Measurements from ENCODE around the gene GFPT2. TPM values are rescaled to one million over a fixed set of nuclear protein-coding genes. Genes with fewer than 3 reads are reported as not detected.

The GFPT2 gene
- total and polyA plus RNA-seq, 9 of the 15 experiments (the other 6 are each of a cell fraction or from before 2014, with no cell fraction given) = 0.07 to 0.14 (median 0.08) TPM; not detected in 6

- WGBS (ENCODE audit: insufficient coverage, low coverage, missing lambda C conversion rate) = 0% methylated on average over 17 of the region's 18 CpGs
- no peak overlapping the region for H2AFZ ChIP-seq (ENCODE audit: low read depth, low read length)
- ATAC-seq (no peak), DNase-seq (ENCODE audit: extremely low read depth in 1 of 4, low spot score in 3 of 4) (no peak), FAIRE-seq (no peak)
- H3K79me2 ChIP-seq (ENCODE audit: control insufficient read depth, insufficient read depth, low read length) = no peaks in the 10 kb centered on the region
- H3K9me1 ChIP-seq (ENCODE audit: control insufficient read depth, insufficient read depth, low read length) = no peaks in the 10 kb centered on the region
- H3K27ac ChIP-seq (ENCODE audit: extremely low read depth, low read depth, low read length) = no peak overlapping the region
- H4K20me1 ChIP-seq (replicated peaks; ENCODE audit: control insufficient read depth, insufficient read depth, low read length) = no peaks in the 10 kb centered on the region
- no TSS peak for BruUV-seq (replicated peaks)
- CTCF ChIA-PET (ENCODE audit: low intra/inter-chr PET ratio) = no interaction called here
- no peaks in the 10 kb centered on the region; a peak in 1 of 5 replicates for H3K4me1 ChIP-seq (replicated peaks in 1 of 2; ENCODE audit: control insufficient read depth in 2 of 2, insufficient read depth in 2 of 2, low read length in 2 of 2)
- peaks cover 38 to 64% of the 10 kb centered on the region in 2 experiments for H3K27me3 ChIP-seq (ENCODE audit: control insufficient read depth in 2 of 2, insufficient read depth in 2 of 2, low read length in 2 of 2)
- no peaks in the 10 kb centered on the region for H3K9me3 ChIP-seq (replicated peaks; ENCODE audit: control insufficient read depth, insufficient read depth, low read depth, low read length)
- no peak overlapping the region for H3K4me3 ChIP-seq
- POLR2A ChIA-PET = interaction anchor here (0.6 to 0.9 kb wide), 4 partner anchors 9 to 83 kb away, joined by 3 to 4 read pairs (median 3); no protein-coding TSS in a partner anchor
- intact Hi-C loops (cut with micrococcal nuclease) (no loop called here), in situ Hi-C loops (cut with MboI) (no loop called here)
- H3K9ac ChIP-seq (ENCODE audit: insufficient read depth in 1 of 2, low read depth in 2 of 2, low read length in 2 of 2) = peak overlapping the region in 1 of 2 experiments; percentile 8; a peak in 1 of 4 replicates
- no peaks in the 10 kb centered on the region for H3K36me3 ChIP-seq (ENCODE audit: control insufficient read depth, insufficient read depth, low read length)
- H3K4me2 ChIP-seq (ENCODE audit: insufficient read depth, low read length) = no peak overlapping the region
- TF ChIP-seq ZBTB43 (CRISPR knock-in tag; IDR thresholded peaks at IDR 0.05) (no peak), MBD1 (CRISPR knock-in tag; IDR thresholded peaks at IDR 0.05) (no peak), MLLT1 (IDR thresholded peaks at IDR 0.05) (no peak), SOX6 (IDR thresholded peaks at IDR 0.05) (no peak), USF2 (CRISPR knock-in tag; IDR thresholded peaks at IDR 0.05) (no peak), CREM (IDR thresholded peaks at IDR 0.05; ENCODE audit: low read depth) (no peak), HIVEP1 (CRISPR knock-in tag; IDR thresholded peaks at IDR 0.05) (no peak), NR1H2 (CRISPR knock-in tag; IDR thresholded peaks at IDR 0.05) (no peak), POLR3A (IDR thresholded peaks at IDR 0.05; ENCODE audit: borderline replicate concordance, extremely low read depth, insufficient read depth, insufficient read length) (no peak), RBM14 (IDR thresholded peaks at IDR 0.05; ENCODE audit: borderline replicate concordance, insufficient read depth, low read depth, low read length) (no peak), ZNF583 (CRISPR knock-in tag; IDR thresholded peaks at IDR 0.05) (no peak), THRAP3 (IDR thresholded peaks at IDR 0.05; ENCODE audit: borderline replicate concordance) (no peak), NFE2L1 (tag; IDR thresholded peaks at IDR 0.05; ENCODE audit: borderline replicate concordance, low read depth) (no peak), ZNF449 (CRISPR knock-in tag; IDR thresholded peaks at IDR 0.05) (no peak)
These were observed 48.4 kb downstream of the GFPT2 start for GRCh38 chr5:180304431-180305375.

Data from K562 (cell line).